GM18870 (cell line): ENCODE data around the gene ABCD4.

Experiments
- ATAC-seq: cut with Tn5 transposase; IDR thresholded peaks from one replicate; pipeline ENCODE4 v1.9.1; 2021; ENCODE audit warnings: moderate library complexity; ENCODE audit not compliant: unreplicated experiment

The ABCD4 gene

DNA sequence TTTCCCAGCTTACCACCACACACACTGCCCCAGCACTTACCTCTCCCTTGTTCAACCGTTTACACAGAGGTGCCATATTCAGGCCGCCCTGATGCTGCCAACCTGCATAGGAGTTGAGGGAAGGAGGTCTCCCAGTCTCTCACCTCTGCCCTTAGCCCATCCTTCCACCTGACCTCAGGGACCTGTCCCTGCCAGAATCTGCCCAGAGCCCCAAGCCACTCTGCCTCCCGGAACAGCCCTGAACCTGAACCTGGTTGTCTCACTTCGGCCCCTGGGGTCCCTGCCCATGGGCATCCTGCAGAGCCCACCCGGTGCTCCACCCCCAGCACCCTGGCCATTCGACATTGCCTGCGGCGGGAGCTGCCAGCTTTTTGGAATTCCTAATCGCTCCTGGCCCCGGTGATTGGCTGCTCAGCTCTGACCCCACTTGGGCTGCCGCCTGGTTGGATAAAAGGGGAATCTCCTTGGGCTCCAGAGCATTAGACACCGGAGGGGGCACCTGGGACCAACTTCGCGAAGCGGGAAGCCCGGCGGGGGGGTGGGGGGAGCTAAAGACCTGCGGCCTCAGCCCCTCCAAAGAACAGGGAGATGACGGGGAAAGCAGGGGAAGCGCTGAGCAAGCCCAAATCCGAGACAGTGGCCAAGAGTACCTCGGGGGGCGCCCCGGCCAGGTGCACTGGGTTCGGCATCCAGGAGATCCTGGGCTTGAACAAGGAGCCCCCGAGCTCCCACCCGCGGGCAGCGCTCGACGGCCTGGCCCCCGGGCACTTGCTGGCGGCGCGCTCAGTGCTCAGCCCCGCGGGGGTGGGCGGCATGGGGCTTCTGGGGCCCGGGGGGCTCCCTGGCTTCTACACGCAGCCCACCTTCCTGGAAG, 63.5 kb downstream of the ABCD4 start, which contains the start of gene VSX2:
TSS of gene VSX2 (plus strand) at position 476 of the 874 bp plus-strand sequence. CDS start at position 589, 113 bp downstream.
- ATAC-seq: no peak

DNA sequence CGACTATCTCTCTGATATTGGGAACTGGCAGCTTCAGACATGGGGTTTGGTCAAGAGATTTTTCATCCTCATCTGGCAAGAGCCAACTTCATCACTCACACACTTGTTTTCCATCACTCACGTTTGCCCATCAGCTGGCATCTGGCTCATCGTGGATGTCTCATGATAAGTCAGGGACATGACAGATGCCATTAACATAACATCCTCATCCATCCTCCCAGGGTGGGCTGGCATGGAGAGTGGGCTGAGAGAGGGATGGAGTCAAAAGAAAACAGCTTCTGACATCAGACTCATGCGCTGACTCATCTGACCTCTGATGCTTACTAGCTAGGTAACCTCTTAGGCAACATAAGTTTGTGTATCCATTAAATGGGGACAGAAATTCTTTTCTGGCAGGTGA, 65.3 kb downstream of the ABCD4 start:
- ATAC-seq: no peak
